ENCODE results near the gene PHLDA3.
A peak's percentile ranks its signal among the peaks of the same experiment; 100 is the strongest.

PHLDA3 gene

DNA sequence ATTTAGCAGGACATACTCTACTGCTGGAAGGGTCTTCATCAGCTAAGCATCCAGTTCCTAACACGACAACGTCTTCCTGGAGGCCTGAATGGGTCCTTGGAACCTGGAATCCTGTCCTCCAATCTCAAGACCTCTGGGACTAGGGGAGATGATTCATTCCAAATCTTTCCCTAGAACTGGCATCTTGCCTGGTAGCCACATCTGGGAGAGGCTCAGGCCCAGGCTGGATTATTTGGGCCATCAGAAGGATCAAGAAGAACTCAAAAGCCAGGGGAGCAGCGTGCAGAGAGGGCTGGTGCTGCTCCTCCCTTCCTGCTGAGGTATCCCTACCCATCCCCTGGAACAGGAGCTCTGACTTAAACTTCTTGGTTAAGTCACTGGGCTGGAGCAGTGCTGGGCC lies 2.8 kb upstream of the PHLDA3 start:
- TF ChIP-seq, protein P1, sequence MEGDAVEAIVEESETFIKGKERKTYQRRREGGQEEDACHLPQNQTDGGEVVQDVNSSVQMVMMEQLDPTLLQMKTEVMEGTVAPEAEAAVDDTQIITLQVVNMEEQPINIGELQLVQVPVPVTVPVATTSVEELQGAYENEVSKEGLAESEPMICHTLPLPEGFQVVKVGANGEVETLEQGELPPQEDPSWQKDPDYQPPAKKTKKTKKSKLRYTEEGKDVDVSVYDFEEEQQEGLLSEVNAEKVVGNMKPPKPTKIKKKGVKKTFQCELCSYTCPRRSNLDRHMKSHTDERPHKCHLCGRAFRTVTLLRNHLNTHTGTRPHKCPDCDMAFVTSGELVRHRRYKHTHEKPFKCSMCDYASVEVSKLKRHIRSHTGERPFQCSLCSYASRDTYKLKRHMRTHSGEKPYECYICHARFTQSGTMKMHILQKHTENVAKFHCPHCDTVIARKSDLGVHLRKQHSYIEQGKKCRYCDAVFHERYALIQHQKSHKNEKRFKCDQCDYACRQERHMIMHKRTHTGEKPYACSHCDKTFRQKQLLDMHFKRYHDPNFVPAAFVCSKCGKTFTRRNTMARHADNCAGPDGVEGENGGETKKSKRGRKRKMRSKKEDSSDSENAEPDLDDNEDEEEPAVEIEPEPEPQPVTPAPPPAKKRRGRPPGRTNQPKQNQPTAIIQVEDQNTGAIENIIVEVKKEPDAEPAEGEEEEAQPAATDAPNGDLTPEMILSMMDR (conservative IDR thresholded peaks at IDR 0.05; ENCODE audit: low read depth, low read length), result no peak
- no peak for DNase-seq (ENCODE audit: low read depth)
- H3K4me3 ChIP-seq (ENCODE audit: low read length), result no peak overlapping the region

DNA sequence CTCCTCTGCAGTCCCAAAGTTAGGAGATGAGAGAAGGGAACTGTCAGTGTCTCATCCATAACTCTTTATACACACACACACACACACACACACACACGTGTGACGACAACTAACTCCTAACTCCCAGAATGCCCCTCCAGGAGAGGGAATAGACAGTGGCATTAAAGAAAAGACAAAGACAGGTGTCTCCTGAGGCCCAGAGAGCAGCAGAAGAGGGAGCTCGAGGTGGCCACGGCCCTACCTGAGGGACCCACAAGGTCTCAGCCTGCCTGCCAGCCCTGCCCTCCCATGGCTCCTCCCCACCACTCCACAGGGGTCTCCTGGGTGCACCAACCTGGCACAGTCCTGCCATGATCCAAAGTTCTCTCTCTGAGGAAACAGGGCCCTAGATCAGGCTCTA lies 1.6 kb upstream of the PHLDA3 start:
- TF ChIP-seq, protein P1 (conservative IDR thresholded peaks at IDR 0.05; ENCODE audit: low read depth, low read length), result no peak
- no peak for DNase-seq (ENCODE audit: low read depth)
- H3K4me3 ChIP-seq (ENCODE audit: low read length), result no peak overlapping the region

DNA sequence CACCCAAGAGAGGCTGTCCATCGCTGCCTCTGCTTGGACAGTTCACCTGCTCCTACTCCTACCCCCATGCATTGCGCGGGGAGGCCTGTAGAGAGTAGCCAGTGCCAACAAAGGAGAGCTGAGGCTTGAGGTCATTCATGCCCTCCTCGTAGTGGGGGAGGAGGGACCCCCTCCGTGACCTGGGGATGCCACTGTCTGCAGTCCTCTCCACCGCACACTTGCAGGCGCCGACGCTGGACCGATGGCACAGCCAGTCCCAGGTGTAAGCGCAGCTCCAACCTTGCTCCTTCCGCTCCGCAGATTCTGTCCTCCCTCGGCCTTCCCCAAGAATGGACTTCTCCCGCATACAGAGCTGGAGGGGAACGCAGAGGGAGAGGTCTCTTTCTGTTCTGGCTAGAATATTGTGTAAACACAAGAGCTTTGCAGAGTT lies 672 bp upstream of the PHLDA3 start:
- peak overlapping the region; percentile 89 for H3K4me3 ChIP-seq (ENCODE audit: low read length)
- TF ChIP-seq, protein P1 (conservative IDR thresholded peaks at IDR 0.05; ENCODE audit: low read depth, low read length), result no peak
- no peak for DNase-seq (ENCODE audit: low read depth)

DNA sequence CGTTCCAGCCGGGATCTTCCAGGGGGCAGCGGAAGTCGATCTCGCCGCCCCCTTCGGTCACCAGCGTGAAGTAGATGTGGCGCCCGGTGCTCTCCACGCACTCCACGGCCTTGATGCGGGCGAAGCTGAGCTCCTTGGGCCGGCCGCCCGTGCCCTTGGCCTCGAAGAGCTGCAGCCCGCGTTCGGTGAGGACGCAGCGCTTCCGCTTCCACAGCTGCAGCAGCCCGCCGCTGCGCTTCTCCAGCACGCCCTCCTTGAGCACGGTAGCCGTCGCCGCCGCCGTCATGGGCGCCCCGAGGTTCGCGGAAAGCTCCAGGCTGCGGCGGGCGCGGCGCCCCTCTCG lies 516 bp downstream of the PHLDA3 start:
- TF ChIP-seq, protein P1 (conservative IDR thresholded peaks at IDR 0.05; ENCODE audit: low read depth, low read length), result no peak
- peak overlapping the region; percentile 89 for H3K4me3 ChIP-seq (ENCODE audit: low read length)
- DNase-seq (ENCODE audit: low read depth), result no peak

DNA sequence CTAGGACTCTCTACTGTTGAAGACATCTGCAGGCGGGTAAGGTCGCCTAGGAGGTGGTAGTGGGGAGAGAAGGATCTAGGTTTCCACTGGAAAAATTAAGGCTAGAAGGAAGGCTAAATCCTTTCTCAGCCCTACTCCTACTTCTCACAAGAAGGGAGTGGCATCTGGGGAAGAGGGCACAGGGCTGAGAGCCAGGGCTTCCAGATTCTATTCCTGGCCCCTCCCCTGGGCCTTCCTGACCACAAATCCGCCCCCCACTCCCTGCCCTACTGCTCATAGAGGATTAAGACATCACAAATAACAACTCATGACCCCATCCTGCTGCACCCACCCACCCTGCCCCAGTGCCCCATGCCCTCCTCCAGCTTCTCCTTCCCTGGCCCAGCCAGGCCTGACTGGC lies 2.5 kb downstream of the PHLDA3 start:
- H3K4me3 ChIP-seq (ENCODE audit: low read length), result peak overlapping the region; percentile 89
- TF ChIP-seq, protein P1 (conservative IDR thresholded peaks at IDR 0.05; ENCODE audit: low read depth, low read length), result no peak
- DNase-seq (ENCODE audit: low read depth), result peak; percentile 89

DNA sequence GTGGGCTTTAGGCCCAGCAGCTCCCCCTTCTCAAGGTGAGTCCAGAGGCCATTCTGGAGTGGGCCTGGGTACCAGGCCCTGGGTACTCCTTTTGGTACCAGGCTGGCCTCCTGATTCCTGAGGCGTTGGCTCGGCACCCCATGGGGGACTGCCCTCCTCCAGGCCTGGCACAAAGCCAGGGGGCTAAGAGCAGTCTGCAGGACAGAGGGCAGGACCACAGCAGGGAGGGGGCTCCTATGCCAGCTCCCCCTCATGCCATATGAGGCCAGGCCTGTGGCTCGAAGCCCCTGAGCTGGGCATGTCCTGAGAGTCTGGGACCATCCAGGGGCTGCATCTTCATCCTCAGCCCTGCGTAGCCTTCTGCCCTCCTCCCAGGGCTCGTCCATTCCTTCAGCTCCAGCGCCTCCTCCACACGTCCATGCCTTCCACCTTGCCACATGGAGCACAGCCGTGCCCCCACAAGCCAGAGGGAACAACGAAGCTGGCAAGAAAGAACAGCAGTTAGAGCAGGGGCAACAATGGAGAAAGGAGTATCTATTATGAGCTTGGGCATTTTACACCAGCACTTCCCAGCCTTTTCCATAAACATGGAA lies 3.2 kb downstream of the PHLDA3 start:
- peak overlapping the region; percentile 89 for H3K4me3 ChIP-seq (ENCODE audit: low read length)
- no peak for DNase-seq (ENCODE audit: low read depth)
- TF ChIP-seq, protein P1 (conservative IDR thresholded peaks at IDR 0.05; ENCODE audit: low read depth, low read length), result no peak

DNA sequence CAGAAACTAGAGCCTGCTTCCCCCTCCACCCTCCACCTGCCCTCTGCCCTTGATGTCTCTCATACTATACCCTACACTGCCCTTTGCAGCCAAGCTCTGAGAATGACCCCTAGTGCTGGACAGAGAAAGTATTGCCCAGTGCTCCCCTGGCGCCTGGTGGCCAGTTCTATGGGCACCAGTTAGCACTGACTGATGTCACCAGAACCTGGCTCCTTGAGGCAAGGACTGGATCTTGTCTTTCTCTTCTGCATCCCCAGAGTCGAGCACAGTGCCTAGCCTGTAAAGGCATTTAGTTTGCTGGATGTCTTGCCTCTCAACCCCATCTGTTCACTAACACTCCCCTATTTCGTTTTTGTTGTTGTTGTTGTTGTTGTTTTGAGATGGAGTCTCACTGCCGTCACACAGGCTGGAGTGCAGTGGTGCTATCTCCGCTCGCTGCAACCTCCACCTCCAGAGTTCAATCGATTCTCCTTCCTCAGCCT lies 5.9 kb downstream of the PHLDA3 start:
- no peak for DNase-seq (ENCODE audit: low read depth)
- H3K4me3 ChIP-seq (ENCODE audit: low read length), result no peak overlapping the region
- TF ChIP-seq, protein P1 (conservative IDR thresholded peaks at IDR 0.05; ENCODE audit: low read depth, low read length), result peak; percentile 44

Measured in retinal pigment epithelial cell (primary cell).